ENCODE measurements around the gene STAG1. TPM values are rescaled to one million over a fixed set of nuclear protein-coding genes. Genes with fewer than 3 reads are reported as not detected.

The STAG1 gene
- total and polyA plus RNA-seq, 9 donors, result 18.7 to 66.3 (median 55.8) TPM

DNA sequence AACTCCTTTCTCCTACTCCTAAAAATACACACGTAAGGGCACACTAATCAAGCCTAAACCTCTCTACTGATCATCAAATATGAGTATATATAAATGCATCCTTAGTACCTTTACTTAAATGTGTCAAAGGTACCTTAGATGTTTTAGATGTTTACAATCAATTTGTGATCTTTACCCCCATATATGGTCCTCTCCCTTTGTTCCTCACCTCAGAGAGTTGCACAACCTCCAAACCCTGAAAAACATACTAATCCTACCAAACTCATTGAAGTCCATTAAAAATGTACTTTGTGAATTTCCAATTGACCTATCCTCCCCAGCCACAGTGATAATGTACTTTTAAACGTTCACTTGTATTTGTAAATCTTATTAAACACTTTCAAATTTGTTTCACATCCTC, 249.1 kb downstream of the STAG1 start:
- H3K27me3 ChIP-seq, result no peaks in the 10 kb centered on the region
- TF ChIP-seq EP300 (IDR thresholded peaks at IDR 0.05), result no peak
- TF ChIP-seq, protein P1, sequence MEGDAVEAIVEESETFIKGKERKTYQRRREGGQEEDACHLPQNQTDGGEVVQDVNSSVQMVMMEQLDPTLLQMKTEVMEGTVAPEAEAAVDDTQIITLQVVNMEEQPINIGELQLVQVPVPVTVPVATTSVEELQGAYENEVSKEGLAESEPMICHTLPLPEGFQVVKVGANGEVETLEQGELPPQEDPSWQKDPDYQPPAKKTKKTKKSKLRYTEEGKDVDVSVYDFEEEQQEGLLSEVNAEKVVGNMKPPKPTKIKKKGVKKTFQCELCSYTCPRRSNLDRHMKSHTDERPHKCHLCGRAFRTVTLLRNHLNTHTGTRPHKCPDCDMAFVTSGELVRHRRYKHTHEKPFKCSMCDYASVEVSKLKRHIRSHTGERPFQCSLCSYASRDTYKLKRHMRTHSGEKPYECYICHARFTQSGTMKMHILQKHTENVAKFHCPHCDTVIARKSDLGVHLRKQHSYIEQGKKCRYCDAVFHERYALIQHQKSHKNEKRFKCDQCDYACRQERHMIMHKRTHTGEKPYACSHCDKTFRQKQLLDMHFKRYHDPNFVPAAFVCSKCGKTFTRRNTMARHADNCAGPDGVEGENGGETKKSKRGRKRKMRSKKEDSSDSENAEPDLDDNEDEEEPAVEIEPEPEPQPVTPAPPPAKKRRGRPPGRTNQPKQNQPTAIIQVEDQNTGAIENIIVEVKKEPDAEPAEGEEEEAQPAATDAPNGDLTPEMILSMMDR (IDR thresholded peaks at IDR 0.05), result no peak
- TF ChIP-seq POLR2A (IDR thresholded peaks at IDR 0.05), result no peak
- H3K27ac ChIP-seq, result no peak overlapping the region
- intact Hi-C loops (cut with DNase I), result no loop called here
- H3K4me1 ChIP-seq (ENCODE audit: insufficient read depth), result no peaks in the 10 kb centered on the region
- 80 to 88% (median 82%) methylated on average over 2 of the region's 2 CpGs for WGBS, 3 donors
- DNase-seq, result no peak
- no peaks in the 10 kb centered on the region for H3K9me3 ChIP-seq
- no peaks in the 10 kb centered on the region for H3K36me3 ChIP-seq
- no peak overlapping the region for H3K4me3 ChIP-seq

- H3K4me1 ChIP-seq (ENCODE audit: insufficient read depth), result no peaks in the 10 kb centered on the region
- no peak for TF ChIP-seq EP300 (IDR thresholded peaks at IDR 0.05)
- TF ChIP-seq POLR2A (IDR thresholded peaks at IDR 0.05), result no peak
- TF ChIP-seq, protein P1 (IDR thresholded peaks at IDR 0.05), result no peak
- intact Hi-C loops (cut with DNase I), result no loop called here
These were observed 253.2 kb downstream of the STAG1 start for GRCh38 chr3:136498919-136499447.

GRCh38 chr3:136495213-136495612, 257.0 kb downstream of the STAG1 start:
- Histone ChIP-seq H3K4me3 (no peak overlapping the region), H3K27me3 (no peaks in the 10 kb centered on the region), H3K4me1 (ENCODE audit: insufficient read depth) (no peaks in the 10 kb centered on the region), H3K36me3 (no peaks in the 10 kb centered on the region), H3K27ac (no peak overlapping the region), H3K9me3 (no peaks in the 10 kb centered on the region)
- DNase-seq, result no peak
- WGBS, 3 donors, result 95 to 98% (median 96%) methylated on average over 4 of the region's 4 CpGs
- no peak for TF ChIP-seq POLR2A (IDR thresholded peaks at IDR 0.05)
- TF ChIP-seq, protein P1 (IDR thresholded peaks at IDR 0.05), result no peak
- no peak for TF ChIP-seq EP300 (IDR thresholded peaks at IDR 0.05)
- intact Hi-C loops (cut with DNase I), result no loop called here

More at GRCh38 chr3:136498919-136499447, 253.2 kb downstream of the STAG1 start:
- Histone ChIP-seq H3K27me3 (no peaks in the 10 kb centered on the region), H3K9me3 (no peaks in the 10 kb centered on the region), H3K36me3 (no peaks in the 10 kb centered on the region), H3K4me3 (no peak overlapping the region), H3K27ac (no peak overlapping the region)
- DNase-seq, result no peak
- WGBS, 3 donors, result 78 to 88% (median 79%) methylated on average over 6 of the region's 6 CpGs

DNA sequence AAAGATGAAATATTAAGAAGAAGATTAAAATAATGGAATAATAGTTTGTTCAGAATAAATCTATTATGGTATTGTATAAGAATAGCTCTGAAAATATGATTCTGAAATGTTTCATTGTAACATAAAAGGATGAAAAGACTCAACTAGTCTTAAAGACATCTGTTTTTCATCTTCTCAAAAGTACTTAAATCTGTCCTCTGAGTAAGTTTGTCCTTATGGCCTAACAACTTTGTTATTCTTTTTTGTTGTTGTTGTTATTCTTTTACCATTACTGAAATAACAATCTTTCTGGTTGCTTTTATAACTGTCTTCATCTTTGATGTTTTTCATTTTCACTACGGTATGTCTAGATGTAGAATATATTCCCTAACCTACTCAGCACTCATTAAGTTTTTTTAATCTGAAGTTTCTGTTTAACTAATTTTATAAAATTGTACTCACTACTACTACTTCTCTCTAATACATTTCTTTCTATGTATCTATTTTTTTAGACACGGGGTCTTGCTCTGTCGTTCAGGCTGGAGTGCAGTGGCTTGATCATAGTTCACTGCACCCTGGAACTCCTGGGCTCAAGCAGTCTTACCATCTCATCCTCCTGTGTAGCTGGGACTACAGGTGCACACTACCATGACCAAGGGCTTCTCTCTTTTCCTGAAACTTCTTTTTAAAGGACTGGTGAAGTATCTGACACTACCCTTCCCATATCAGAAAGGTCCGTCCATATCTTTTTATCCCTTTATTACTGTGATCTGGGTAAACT, 261.4 kb downstream of the STAG1 start:
- H3K4me1 ChIP-seq (ENCODE audit: insufficient read depth), result no peaks in the 10 kb centered on the region
- intact Hi-C loops (cut with DNase I), result no loop called here
- H3K27me3 ChIP-seq, result no peaks in the 10 kb centered on the region
- TF ChIP-seq EP300 (IDR thresholded peaks at IDR 0.05), result no peak
- TF ChIP-seq, protein P1 (IDR thresholded peaks at IDR 0.05), result no peak
- 96% methylated on average over 4 of the region's 4 CpGs for WGBS, 3 donors
- no peak for DNase-seq
- H3K36me3 ChIP-seq, result no peaks in the 10 kb centered on the region
- no peaks in the 10 kb centered on the region for H3K9me3 ChIP-seq
- no peak overlapping the region for H3K4me3 ChIP-seq
- no peak overlapping the region for H3K27ac ChIP-seq
